ENCODE results near the gene SPATA31E1.

The SPATA31E1 gene

GRCh38 chr9:87875060-87875459, 7.6 kb upstream of the SPATA31E1 start:
- no peak overlapping the region for H3K4me3 ChIP-seq (ENCODE audit: low read depth, low read length)
- TF ChIP-seq CTCF (IDR thresholded peaks at IDR 0.05; ENCODE audit: control insufficient read depth, extremely low read depth, insufficient read depth): no peak
- no peak for DNase-seq (ENCODE audit: low read depth)

- TF ChIP-seq CTCF (IDR thresholded peaks at IDR 0.05; ENCODE audit: control insufficient read depth, extremely low read depth, insufficient read depth): no peak
- DNase-seq (ENCODE audit: low read depth): no peak
- H3K4me3 ChIP-seq (ENCODE audit: low read depth, low read length): no peak overlapping the region
These were observed 6.7 kb upstream of the SPATA31E1 start for GRCh38 chr9:87875831-87876545.

GRCh38 chr9:87876708-87877107, 6.0 kb upstream of the SPATA31E1 start:
- DNase-seq (ENCODE audit: low read depth): no peak
- H3K4me3 ChIP-seq (ENCODE audit: low read depth, low read length): no peak overlapping the region
- no peak for TF ChIP-seq CTCF (IDR thresholded peaks at IDR 0.05; ENCODE audit: control insufficient read depth, extremely low read depth, insufficient read depth)

GRCh38 chr9:87878989-87879511, 3.6 kb upstream of the SPATA31E1 start:
- TF ChIP-seq CTCF (IDR thresholded peaks at IDR 0.05; ENCODE audit: control insufficient read depth, extremely low read depth, insufficient read depth): no peak
- H3K4me3 ChIP-seq (ENCODE audit: low read depth, low read length): no peak overlapping the region
- no peak for DNase-seq (ENCODE audit: low read depth)

GRCh38 chr9:87880116-87880515, 2.6 kb upstream of the SPATA31E1 start:
- no peak for TF ChIP-seq CTCF (IDR thresholded peaks at IDR 0.05; ENCODE audit: control insufficient read depth, extremely low read depth, insufficient read depth)

GRCh38 chr9:87880683-87881082, 2.0 kb upstream of the SPATA31E1 start:
- no peak for TF ChIP-seq CTCF (IDR thresholded peaks at IDR 0.05; ENCODE audit: control insufficient read depth, extremely low read depth, insufficient read depth)
- no peak for DNase-seq (ENCODE audit: low read depth)
- no peak overlapping the region for H3K4me3 ChIP-seq (ENCODE audit: low read depth, low read length)

More at GRCh38 chr9:87880116-87880515, 2.6 kb upstream of the SPATA31E1 start:
- DNase-seq (ENCODE audit: low read depth): no peak
- H3K4me3 ChIP-seq (ENCODE audit: low read depth, low read length): no peak overlapping the region

- H3K4me3 ChIP-seq (ENCODE audit: low read depth, low read length): no peak overlapping the region
- TF ChIP-seq CTCF (IDR thresholded peaks at IDR 0.05; ENCODE audit: control insufficient read depth, extremely low read depth, insufficient read depth): no peak
- DNase-seq (ENCODE audit: low read depth): no peak
These were observed 597 bp downstream of the SPATA31E1 start for GRCh38 chr9:87883274-87883673.
